ENCODE data around the gene FNDC8. TPM values are rescaled to one million over a fixed set of nuclear protein-coding genes. Genes with fewer than 3 reads are reported as not detected.
A peak's percentile ranks its signal among the peaks of the same experiment; 100 is the strongest.
"Not testable (repeated sequence)": the region's sequence is repeated elsewhere in the genome, so short reads cannot be mapped to it uniquely, and the experiment has no call there.

Gene FNDC8
- total RNA-seq, 2 donors from 2014 or later = not detected

DNA sequence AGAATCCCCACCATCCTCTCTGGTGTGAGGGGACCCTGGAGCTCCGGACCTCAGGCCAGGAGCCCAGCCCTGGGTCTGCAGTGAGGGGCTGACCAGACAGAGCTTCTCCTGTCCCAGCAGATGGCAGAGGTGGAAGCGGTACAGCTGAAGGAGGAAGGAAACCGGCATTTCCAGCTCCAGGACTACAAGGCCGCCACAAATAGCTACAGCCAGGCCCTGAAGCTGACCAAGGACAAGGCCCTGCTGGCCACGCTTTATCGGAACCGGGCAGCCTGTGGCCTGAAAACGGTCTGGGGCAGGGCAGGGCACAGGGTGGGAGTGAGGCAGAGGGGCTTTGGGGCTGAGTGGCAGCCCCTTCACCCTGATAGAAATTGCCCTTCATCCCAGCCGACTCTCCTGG, 26.7 kb downstream of the FNDC8 start:
- Histone ChIP-seq H3K27me3 (no peaks in the 10 kb centered on the region), H3K27ac (peak overlapping the region; percentile 82 to 91), H3K9me3 (no peaks in the 10 kb centered on the region), H3K4me3 (peak overlapping the region; percentile 47 to 48), H3K36me3 (peaks cover 8% of the 10 kb centered on the region), H3K4me1 (peaks cover 0 to 10% of the 10 kb centered on the region in 2 donors)
- TF ChIP-seq, protein P1, sequence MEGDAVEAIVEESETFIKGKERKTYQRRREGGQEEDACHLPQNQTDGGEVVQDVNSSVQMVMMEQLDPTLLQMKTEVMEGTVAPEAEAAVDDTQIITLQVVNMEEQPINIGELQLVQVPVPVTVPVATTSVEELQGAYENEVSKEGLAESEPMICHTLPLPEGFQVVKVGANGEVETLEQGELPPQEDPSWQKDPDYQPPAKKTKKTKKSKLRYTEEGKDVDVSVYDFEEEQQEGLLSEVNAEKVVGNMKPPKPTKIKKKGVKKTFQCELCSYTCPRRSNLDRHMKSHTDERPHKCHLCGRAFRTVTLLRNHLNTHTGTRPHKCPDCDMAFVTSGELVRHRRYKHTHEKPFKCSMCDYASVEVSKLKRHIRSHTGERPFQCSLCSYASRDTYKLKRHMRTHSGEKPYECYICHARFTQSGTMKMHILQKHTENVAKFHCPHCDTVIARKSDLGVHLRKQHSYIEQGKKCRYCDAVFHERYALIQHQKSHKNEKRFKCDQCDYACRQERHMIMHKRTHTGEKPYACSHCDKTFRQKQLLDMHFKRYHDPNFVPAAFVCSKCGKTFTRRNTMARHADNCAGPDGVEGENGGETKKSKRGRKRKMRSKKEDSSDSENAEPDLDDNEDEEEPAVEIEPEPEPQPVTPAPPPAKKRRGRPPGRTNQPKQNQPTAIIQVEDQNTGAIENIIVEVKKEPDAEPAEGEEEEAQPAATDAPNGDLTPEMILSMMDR (IDR thresholded peaks at IDR 0.05) = no peak
- DNase-seq (ENCODE audit: low spot score) = no peak

DNA sequence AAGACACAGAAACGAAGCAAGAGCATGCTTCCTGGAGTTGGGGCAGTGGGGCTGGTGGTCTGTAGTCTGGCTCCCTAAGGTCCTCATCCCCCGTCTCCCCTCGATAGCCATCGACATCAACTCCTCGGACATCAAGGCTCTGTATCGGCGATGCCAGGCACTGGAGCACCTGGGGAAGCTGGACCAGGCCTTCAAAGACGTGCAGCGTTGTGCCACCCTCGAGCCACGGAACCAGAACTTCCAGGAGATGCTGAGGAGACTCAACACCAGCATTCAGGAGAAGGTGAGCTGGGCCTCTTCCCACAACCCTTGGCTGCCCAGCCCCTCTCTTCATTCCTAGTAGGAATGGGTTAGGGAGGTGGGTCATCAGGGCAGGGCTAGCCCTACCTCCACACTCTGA, 28.5 kb downstream of the FNDC8 start:
- Histone ChIP-seq H3K4me3 (no peak overlapping the region), H3K27ac (no peak overlapping the region), H3K9me3 (no peaks in the 10 kb centered on the region), H3K36me3 (peaks cover 16% of the 10 kb centered on the region), H3K4me1 (peaks cover 0 to 10% of the 10 kb centered on the region in 2 donors), H3K27me3 (no peaks in the 10 kb centered on the region)
- DNase-seq (ENCODE audit: low spot score) = no peak
- TF ChIP-seq, protein P1 (IDR thresholded peaks at IDR 0.05) = no peak

DNA sequence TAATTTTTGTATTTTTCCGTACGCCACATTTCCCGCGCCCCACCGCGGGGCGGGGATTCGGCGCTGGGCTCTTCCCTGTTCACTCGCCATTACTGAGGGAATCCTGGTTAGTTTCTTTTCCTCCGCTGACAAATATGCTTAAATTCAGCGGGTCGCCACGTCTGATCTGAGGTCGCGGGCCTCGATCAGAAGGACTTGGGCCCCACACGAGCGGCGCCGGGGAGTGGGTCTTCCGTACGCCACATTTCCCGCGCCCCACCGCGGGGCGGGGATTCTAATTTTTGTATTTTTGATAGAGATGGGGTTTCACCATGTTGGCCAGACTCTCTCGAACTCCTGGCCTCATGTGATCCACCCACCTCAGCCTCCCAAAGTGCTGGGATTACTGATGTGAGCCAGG, 29.7 kb downstream of the FNDC8 start:
- DNase-seq (ENCODE audit: low spot score); H3K4me3 ChIP-seq; H3K9me3 ChIP-seq; H3K27me3 ChIP-seq; H3K27ac ChIP-seq: not testable (repeated sequence)
- peaks cover 26% of the 10 kb centered on the region for H3K36me3 ChIP-seq
- H3K4me1 ChIP-seq = peaks cover 0 to 10% of the 10 kb centered on the region in 2 donors

DNA sequence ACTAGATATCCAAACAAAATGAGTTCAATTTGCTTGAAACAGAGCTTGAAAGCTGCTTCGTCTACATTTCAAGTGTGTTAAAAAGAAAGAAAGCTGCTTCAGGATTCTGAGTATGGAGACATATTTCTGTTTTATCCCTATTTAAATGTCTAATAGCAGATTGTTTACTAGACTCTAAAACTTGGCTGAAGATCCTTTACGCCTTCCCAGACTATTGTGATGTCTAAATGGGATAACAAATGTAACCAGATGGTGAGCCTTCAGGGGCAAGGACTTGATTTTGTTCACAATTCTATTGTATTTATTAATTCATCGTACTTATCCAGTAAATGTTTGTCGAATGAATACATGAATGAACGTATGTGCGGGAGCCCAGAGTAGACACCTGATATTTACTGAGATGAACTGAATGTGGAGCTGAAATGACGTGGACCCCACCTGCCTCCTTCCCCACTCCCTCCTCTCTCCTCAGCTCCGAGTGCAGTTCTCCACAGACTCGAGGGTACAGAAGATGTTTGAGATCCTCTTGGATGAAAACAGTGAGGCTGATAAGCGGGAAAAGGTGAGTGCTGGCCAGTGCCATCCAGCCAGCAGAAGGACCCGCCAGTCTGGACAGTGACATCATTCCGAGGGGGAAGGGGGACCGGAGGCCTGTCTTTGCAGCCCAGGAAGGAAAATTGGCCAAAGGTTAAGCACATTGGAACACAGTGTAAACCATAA, 31.2 kb downstream of the FNDC8 start:
- Histone ChIP-seq H3K36me3 (peaks cover 36% of the 10 kb centered on the region), H3K9me3 (no peaks in the 10 kb centered on the region), H3K4me3 (no peak overlapping the region), H3K27ac (no peak overlapping the region), H3K4me1 (peaks cover 0 to 5% of the 10 kb centered on the region in 2 donors), H3K27me3 (no peaks in the 10 kb centered on the region)
- TF ChIP-seq, protein P1 (IDR thresholded peaks at IDR 0.05) = no peak
- no peak for DNase-seq (ENCODE audit: low spot score)

DNA sequence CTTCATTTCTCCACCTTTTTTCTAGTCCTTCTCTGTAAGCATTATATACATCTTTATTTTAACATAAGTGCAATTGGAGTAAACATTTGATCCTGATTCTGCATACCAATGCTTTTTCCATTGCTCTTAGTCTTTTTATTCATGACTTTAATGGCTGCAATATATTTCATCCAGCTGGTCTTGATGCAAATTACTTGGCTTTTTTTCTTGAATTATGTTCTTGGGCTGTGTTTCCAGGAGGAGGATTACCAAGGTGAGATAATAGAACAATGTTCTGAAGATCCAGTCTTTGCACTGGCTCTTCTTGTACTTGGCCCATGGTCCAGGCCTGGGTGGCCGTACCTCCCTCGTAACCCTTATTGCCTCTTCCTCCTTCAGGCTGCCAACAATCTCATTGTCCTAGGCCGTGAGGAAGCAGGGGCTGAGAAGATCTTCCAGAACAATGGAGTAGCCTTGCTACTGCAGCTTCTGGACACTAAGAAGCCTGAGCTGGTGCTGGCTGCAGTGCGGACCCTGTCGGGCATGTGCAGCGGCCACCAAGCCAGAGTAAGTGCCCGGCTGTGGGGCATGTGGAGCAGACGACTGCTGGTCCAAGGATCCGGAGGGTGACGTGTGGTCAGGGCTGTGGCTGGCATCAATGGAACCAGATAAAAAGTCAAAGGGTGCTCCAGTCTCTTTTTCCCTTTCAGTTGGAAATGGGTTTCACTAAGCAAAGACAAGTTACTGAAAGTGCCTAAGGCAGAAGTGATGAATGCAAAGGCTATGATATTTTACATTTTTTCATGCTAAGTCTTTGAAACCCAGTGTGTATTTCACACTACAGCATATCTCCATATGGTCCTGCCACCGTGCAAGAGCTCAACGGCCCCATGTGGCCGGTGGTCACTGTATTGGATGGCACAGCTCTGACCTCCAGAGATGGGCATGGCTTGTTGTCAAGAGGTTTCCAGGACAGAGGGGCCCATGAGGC, 33.1 kb downstream of the FNDC8 start:
- no peaks in the 10 kb centered on the region for H3K27me3 ChIP-seq
- H3K9me3 ChIP-seq = no peaks in the 10 kb centered on the region
- no peak overlapping the region for H3K4me3 ChIP-seq
- TF ChIP-seq, protein P1 (IDR thresholded peaks at IDR 0.05) = no peak
- no peak for DNase-seq (ENCODE audit: low spot score)
- peaks cover 44% of the 10 kb centered on the region for H3K36me3 ChIP-seq
- no peaks in the 10 kb centered on the region for H3K4me1 ChIP-seq
- H3K27ac ChIP-seq = no peak overlapping the region

DNA sequence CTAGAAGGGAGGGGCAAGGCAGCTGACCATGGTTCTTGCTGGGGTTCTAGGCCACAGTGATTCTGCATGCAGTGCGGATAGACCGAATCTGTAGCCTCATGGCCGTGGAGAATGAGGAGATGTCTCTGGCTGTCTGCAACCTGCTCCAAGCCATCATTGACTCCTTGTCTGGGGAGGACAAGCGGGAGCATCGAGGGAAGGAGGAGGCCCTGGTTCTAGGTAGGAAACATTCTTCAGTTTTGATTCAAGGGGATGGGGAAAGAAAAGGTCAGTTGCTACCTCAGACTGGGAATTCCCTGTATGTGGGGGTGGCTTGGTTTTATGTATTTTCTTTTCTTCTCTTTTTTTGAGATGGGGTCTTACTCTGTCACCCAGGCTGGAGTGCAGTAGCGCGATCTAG, 33.8 kb downstream of the FNDC8 start:
- Histone ChIP-seq H3K9me3 (no peaks in the 10 kb centered on the region), H3K27me3 (no peaks in the 10 kb centered on the region), H3K36me3 (peaks cover 49% of the 10 kb centered on the region), H3K4me3 (no peak overlapping the region), H3K27ac (no peak overlapping the region), H3K4me1 (no peaks in the 10 kb centered on the region)
- TF ChIP-seq, protein P1 (IDR thresholded peaks at IDR 0.05) = no peak
- no peak for DNase-seq (ENCODE audit: low spot score)

All from right atrium auricular region (tissue), 2 donors.